ENCODE data around the gene NTN3. TPM values are rescaled to one million over a fixed set of nuclear protein-coding genes. Genes with fewer than 3 reads are reported as not detected.

NTN3 gene
- total RNA-seq, 1 experiment from 2014 or later: not detected

- no peak overlapping the region for H3K4me3 Mint-ChIP-seq (ENCODE audit: low read depth, unreplicated experiment)
- intact Hi-C loops (cut with micrococcal nuclease; ENCODE audit: unreplicated experiment): loop anchor here (2.0 to 10.0 kb wide), 2 partner anchors 66 to 158 kb away; no protein-coding TSS in a partner anchor
- H3K27me3 Mint-ChIP-seq (ENCODE audit: unreplicated experiment): no peaks in the 10 kb centered on the region
- no peak for DNase-seq
- no peaks in the 10 kb centered on the region for H3K4me1 Mint-ChIP-seq (ENCODE audit: low read depth, unreplicated experiment)
- no peak for TF ChIP-seq CTCF (IDR thresholded peaks at IDR 0.05; ENCODE audit: unreplicated experiment)
- no TSS peak for BruUV-seq (replicated peaks)
- peaks cover 6% of the 10 kb centered on the region for H3K36me3 Mint-ChIP-seq (ENCODE audit: insufficient read depth, unreplicated experiment)
- no peaks in the 10 kb centered on the region for H3K9me3 Mint-ChIP-seq (ENCODE audit: low read depth, unreplicated experiment)
- no peak overlapping the region for H3K27ac Mint-ChIP-seq (ENCODE audit: unreplicated experiment)
- CTCF ChIA-PET: interaction anchor here (1.2 to 2.3 kb wide), 5 partner anchors 13 to 305 kb away, joined by 4 to 12 read pairs (median 8); partner anchors contain the start of genes ATP6V0C, CCNF and ECI1
These were observed 29.4 kb downstream of the NTN3 start for GRCh38 chr16:2500430-2500917.

- CTCF ChIA-PET: interaction anchor here (1.1 to 2.3 kb wide), 6 partner anchors 13 to 306 kb away, joined by 4 to 12 read pairs (median 8); partner anchors contain the start of genes AMDHD2, ATP6V0C, CCNF and ECI1
- no peaks in the 10 kb centered on the region for H3K9me3 Mint-ChIP-seq (ENCODE audit: low read depth, unreplicated experiment)
- no peak overlapping the region for H3K4me3 Mint-ChIP-seq (ENCODE audit: low read depth, unreplicated experiment)
- no TSS peak for BruUV-seq (replicated peaks)
- H3K4me1 Mint-ChIP-seq (ENCODE audit: low read depth, unreplicated experiment): no peaks in the 10 kb centered on the region
- peaks cover 6% of the 10 kb centered on the region for H3K36me3 Mint-ChIP-seq (ENCODE audit: insufficient read depth, unreplicated experiment)
- TF ChIP-seq CTCF (IDR thresholded peaks at IDR 0.05; ENCODE audit: unreplicated experiment): peak; percentile 96
- peak; percentile 92 for DNase-seq
- intact Hi-C loops (cut with micrococcal nuclease; ENCODE audit: unreplicated experiment): loop anchor here (2.0 to 10.0 kb wide), 2 partner anchors 66 to 158 kb away; no protein-coding TSS in a partner anchor
- H3K27me3 Mint-ChIP-seq (ENCODE audit: unreplicated experiment): no peaks in the 10 kb centered on the region
- no peak overlapping the region for H3K27ac Mint-ChIP-seq (ENCODE audit: unreplicated experiment)
These were observed 30.0 kb downstream of the NTN3 start for GRCh38 chr16:2500918-2501750.

GRCh38 chr16:2501946-2502895 is 31.1 kb downstream of the NTN3 start:
- Mint-ChIP-seq H3K27ac (ENCODE audit: unreplicated experiment) (no peak overlapping the region), H3K36me3 (ENCODE audit: insufficient read depth, unreplicated experiment) (peaks cover 9% of the 10 kb centered on the region), H3K4me3 (ENCODE audit: low read depth, unreplicated experiment) (no peak overlapping the region), H3K27me3 (ENCODE audit: unreplicated experiment) (no peaks in the 10 kb centered on the region), H3K9me3 (ENCODE audit: low read depth, unreplicated experiment) (no peaks in the 10 kb centered on the region), H3K4me1 (ENCODE audit: low read depth, unreplicated experiment) (no peaks in the 10 kb centered on the region)
- no TSS peak for BruUV-seq (replicated peaks)
- intact Hi-C loops (cut with micrococcal nuclease; ENCODE audit: unreplicated experiment): loop anchor here (2.0 to 10.0 kb wide), 2 partner anchors 67 to 159 kb away; no protein-coding TSS in a partner anchor
- no peak for TF ChIP-seq CTCF (IDR thresholded peaks at IDR 0.05; ENCODE audit: unreplicated experiment)
- CTCF ChIA-PET: interaction anchor here (1.1 to 2.3 kb wide), 6 partner anchors 12 to 307 kb away, joined by 4 to 12 read pairs (median 8); partner anchors contain the start of genes AMDHD2, ATP6V0C, CCNF and ECI1
- DNase-seq: no peak

GRCh38 chr16:2505695-2506094 is 34.6 kb downstream of the NTN3 start:
- BruUV-seq (replicated peaks): no TSS peak
- Mint-ChIP-seq H3K4me1 (ENCODE audit: low read depth, unreplicated experiment) (no peaks in the 10 kb centered on the region), H3K4me3 (ENCODE audit: low read depth, unreplicated experiment) (no peak overlapping the region), H3K9me3 (ENCODE audit: low read depth, unreplicated experiment) (no peaks in the 10 kb centered on the region), H3K36me3 (ENCODE audit: insufficient read depth, unreplicated experiment) (peaks cover 9% of the 10 kb centered on the region), H3K27ac (ENCODE audit: unreplicated experiment) (no peak overlapping the region), H3K27me3 (ENCODE audit: unreplicated experiment) (no peaks in the 10 kb centered on the region)
- no peak for TF ChIP-seq CTCF (IDR thresholded peaks at IDR 0.05; ENCODE audit: unreplicated experiment)
- intact Hi-C loops (cut with micrococcal nuclease; ENCODE audit: unreplicated experiment): loop anchor here (10.0 kb wide), 1 partner anchor 71 kb away; no protein-coding TSS in a partner anchor
- no peak for DNase-seq
- CTCF ChIA-PET: no interaction called here
